ENCODE data around the gene MTMR2.

GRCh38 chr11:95867105-95867504, 56.8 kb downstream of the MTMR2 start:
- TF ChIP-seq CTCF (IDR thresholded peaks at IDR 0.05) (no peak), POLR2A (IDR thresholded peaks at IDR 0.05) (no peak)
